Natural killer cell (primary cell): ENCODE data around the gene TADA2A. TPM values are rescaled to one million over a fixed set of nuclear protein-coding genes. Genes with fewer than 3 reads are reported as not detected.
"Not testable (repeated sequence)": the region's sequence is repeated elsewhere in the genome, so short reads cannot be mapped to it uniquely, and the experiment has no call there.

Experiments
- ATAC-seq, 3 donors: fragments of 150-1000 bp in 2 of 3; fragments of 200-7000 bp in 1 of 3; cut with Tn5 transposase; 1 replicate in 1 of 3; 2 replicates in 2 of 3; pipeline ENCODE4 v1.10.0; 2021; ENCODE audit warnings: mild to moderate bottlenecking in 2 of 3, moderate library complexity in 2 of 3
- DNase-seq, 2 donors: peaks; one replicate each; pipeline versions ENCODE4 v3.0.0 to v3.0.0-alpha.2; 2013 to 2021; ENCODE audit warnings: mixed read lengths in 1 of 2
- H3K27ac ChIP-seq: one replicate; pipeline ENCODE4 v1.5.1; 2013; ENCODE audit warnings: mild to moderate bottlenecking, low read length
- H3K27me3 ChIP-seq: one replicate; pipeline ENCODE4 v1.6.1; 2013; ENCODE audit warnings: low read length; ENCODE audit not compliant: control insufficient read depth, insufficient read depth
- H3K36me3 ChIP-seq: one replicate; pipeline ENCODE4 v1.6.1; 2013; ENCODE audit warnings: low read length; ENCODE audit not compliant: control insufficient read depth, insufficient read depth
- H3K4me1 ChIP-seq: one replicate; pipeline ENCODE4 v1.6.1; 2013; ENCODE audit warnings: low read length; ENCODE audit not compliant: control insufficient read depth, insufficient read depth
- H3K4me3 ChIP-seq: one replicate; pipeline ENCODE4 v1.5.1; 2013; ENCODE audit warnings: low read length
- H3K9me3 ChIP-seq: one replicate; pipeline ENCODE4 v1.6.1; 2013; ENCODE audit warnings: low read length; ENCODE audit not compliant: control insufficient read depth, insufficient read depth
- H3K27ac Mint-ChIP-seq, 2 donors: one replicate each; pipeline ENCODE4 v1.8.0; 2022; ENCODE audit warnings: mild to moderate bottlenecking in 2 of 2, mixed read lengths in 2 of 2, moderate library complexity in 1 of 2
- H3K27me3 Mint-ChIP-seq, 2 donors: one replicate each; pipeline ENCODE4 v1.8.0; 2022; ENCODE audit warnings: low read depth in 2 of 2, mixed read lengths in 2 of 2
- H3K36me3 Mint-ChIP-seq: one replicate; pipeline ENCODE4 v1.8.0; 2022; ENCODE audit warnings: mixed read lengths
- H3K4me1 Mint-ChIP-seq, 2 donors: one replicate each; pipeline ENCODE4 v1.8.0; 2022; ENCODE audit warnings: mixed read lengths in 2 of 2
- H3K4me3 Mint-ChIP-seq: one replicate; pipeline ENCODE4 v1.8.0; 2022; ENCODE audit warnings: mild to moderate bottlenecking, moderate library complexity, mixed read lengths
- H3K9me3 Mint-ChIP-seq, 2 donors: one replicate each; pipeline ENCODE4 v1.8.0; 2022; ENCODE audit warnings: mixed read lengths in 2 of 2
- WGBS: methylation state at CpG from one replicate; pipeline ENCODE4 v1.1.7; 2013; ENCODE audit warnings: missing lambda C conversion rate; ENCODE audit not compliant: insufficient coverage; 5-methylcytosine and 5-hydroxymethylcytosine counted together
- intact Hi-C: fragments of 100-400 bp; cut with micrococcal nuclease; formaldehyde crosslinking; loops from one replicate; pipeline ENCODE4 v1.14.2; 2022
- total RNA-seq, 4 donors: library from RNA; stranded (reverse); fragments of 120-200 nt in 1 of 4; gene quantifications; one replicate each; pipeline versions ENCODE4 v1.2.3 to v1.2.4, GENCODE V29; 2013 to 2022
- TF ChIP-seq, protein P1 (sequence below): fragments of 200-600 bp; IDR thresholded peaks from one replicate; pipeline ENCODE4 v1.8.0; 2022; ENCODE audit warnings: antibody characterized with exemption

The TADA2A gene
- total RNA-seq, 3 donors from 2014 or later (not counting 1 experiment from before 2014, with no cell fraction given): 14.8 to 28.1 (median 26.7) TPM

DNA sequence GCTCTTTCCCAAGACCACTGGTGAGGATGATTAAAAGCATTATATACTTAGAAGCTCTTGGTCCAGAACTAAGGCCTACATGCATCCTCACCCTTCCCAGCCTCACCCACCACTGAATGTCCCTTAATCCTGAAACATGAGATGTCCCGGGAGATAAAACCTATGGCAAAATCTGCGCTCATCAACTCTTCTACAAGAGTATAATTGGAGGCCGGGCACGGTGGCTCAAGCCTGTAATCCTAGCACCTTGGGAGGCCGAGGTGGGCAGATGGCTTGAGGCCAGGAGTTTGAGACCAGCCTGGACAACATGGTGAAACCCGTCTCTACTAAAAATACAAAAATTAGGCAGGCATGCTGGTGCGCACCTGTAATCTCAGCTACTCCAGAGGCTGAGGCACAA, 13.3 kb upstream of the TADA2A start:
- Histone ChIP-seq H3K9me3 (no peaks in the 10 kb centered on the region), H3K27me3 (no peaks in the 10 kb centered on the region), H3K36me3 (no peaks in the 10 kb centered on the region), H3K27ac (no peak overlapping the region), H3K4me3 (no peak overlapping the region), H3K4me1 (no peaks in the 10 kb centered on the region)
- intact Hi-C loops: no loop called here
- Mint-ChIP-seq H3K9me3 (no peaks in the 10 kb centered on the region), H3K36me3 (no peaks in the 10 kb centered on the region), H3K27ac (no peak overlapping the region), H3K4me3 (no peak overlapping the region), H3K27me3 (no peaks in the 10 kb centered on the region), H3K4me1 (peaks cover 4 to 12% of the 10 kb centered on the region in 2 donors)
- TF ChIP-seq, protein P1, sequence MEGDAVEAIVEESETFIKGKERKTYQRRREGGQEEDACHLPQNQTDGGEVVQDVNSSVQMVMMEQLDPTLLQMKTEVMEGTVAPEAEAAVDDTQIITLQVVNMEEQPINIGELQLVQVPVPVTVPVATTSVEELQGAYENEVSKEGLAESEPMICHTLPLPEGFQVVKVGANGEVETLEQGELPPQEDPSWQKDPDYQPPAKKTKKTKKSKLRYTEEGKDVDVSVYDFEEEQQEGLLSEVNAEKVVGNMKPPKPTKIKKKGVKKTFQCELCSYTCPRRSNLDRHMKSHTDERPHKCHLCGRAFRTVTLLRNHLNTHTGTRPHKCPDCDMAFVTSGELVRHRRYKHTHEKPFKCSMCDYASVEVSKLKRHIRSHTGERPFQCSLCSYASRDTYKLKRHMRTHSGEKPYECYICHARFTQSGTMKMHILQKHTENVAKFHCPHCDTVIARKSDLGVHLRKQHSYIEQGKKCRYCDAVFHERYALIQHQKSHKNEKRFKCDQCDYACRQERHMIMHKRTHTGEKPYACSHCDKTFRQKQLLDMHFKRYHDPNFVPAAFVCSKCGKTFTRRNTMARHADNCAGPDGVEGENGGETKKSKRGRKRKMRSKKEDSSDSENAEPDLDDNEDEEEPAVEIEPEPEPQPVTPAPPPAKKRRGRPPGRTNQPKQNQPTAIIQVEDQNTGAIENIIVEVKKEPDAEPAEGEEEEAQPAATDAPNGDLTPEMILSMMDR: no peak
- ATAC-seq (no peak), DNase-seq (no peak)
- 95% methylated on average over 7 of the region's 7 CpGs for WGBS

DNA sequence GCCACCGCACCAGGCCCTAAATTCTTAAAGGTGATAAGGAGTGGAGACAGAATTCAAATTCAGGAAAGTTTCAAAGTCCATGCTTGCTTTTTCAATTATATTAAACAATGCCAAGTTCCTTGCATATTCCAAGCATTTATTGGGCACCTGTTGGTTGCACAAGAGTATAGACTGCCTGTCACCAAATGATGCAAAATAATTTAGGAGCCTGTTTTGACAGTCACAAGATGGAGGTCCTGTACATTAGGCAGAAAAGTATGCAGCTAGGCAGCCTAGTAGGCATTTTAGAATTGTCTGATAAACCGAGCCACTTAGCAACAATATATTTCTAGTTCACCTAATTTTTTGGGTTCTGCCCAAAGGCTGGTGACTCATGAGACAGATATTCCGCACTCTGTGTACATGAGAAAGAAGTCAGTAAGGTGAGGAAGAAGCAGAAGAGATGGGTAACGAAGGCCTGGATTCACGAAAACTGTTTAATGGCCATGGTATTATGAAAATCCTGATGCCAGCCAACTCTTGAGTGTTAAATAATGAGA, 7.4 kb upstream of the TADA2A start:
- peaks cover 4% of the 10 kb centered on the region in 2 donors for H3K4me1 Mint-ChIP-seq
- Histone ChIP-seq H3K4me1 (no peaks in the 10 kb centered on the region), H3K4me3 (no peak overlapping the region), H3K9me3 (no peaks in the 10 kb centered on the region), H3K36me3 (no peaks in the 10 kb centered on the region), H3K27ac (no peak overlapping the region), H3K27me3 (no peaks in the 10 kb centered on the region)
- DNase-seq: no peak
- no peak for ATAC-seq
- no peaks in the 10 kb centered on the region for H3K27me3 Mint-ChIP-seq
- H3K27ac Mint-ChIP-seq: no peak overlapping the region
- no peaks in the 10 kb centered on the region for H3K36me3 Mint-ChIP-seq
- TF ChIP-seq, protein P1: no peak
- no peaks in the 10 kb centered on the region for H3K9me3 Mint-ChIP-seq
- intact Hi-C loops: no loop called here
- no peak overlapping the region for H3K4me3 Mint-ChIP-seq
- WGBS: 98% methylated on average over 5 of the region's 5 CpGs

DNA sequence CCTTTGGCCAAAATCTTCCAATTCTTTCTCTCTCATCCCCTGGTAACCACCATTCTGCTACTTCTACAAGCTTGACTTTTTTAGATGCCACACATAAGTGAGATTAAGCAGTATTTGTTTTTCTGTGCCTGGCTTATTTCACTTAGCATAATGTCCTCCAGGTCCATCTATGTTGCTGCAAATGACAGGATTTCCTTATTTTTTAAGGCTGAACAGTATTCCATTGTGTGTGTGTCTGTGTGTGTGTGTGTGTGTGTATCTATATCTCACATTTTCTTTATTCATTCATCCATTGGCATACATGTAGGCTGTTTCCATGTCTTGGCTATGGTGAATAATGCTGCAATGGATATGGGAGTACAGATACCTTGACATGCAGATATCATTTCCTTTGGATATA, 6.2 kb upstream of the TADA2A start:
- intact Hi-C loops: no loop called here
- no peaks in the 10 kb centered on the region for H3K9me3 Mint-ChIP-seq
- ATAC-seq (no peak), DNase-seq (no peak)
- H3K36me3 ChIP-seq: no peaks in the 10 kb centered on the region
- H3K9me3 ChIP-seq: no peaks in the 10 kb centered on the region
- no peaks in the 10 kb centered on the region for H3K36me3 Mint-ChIP-seq
- no peak overlapping the region for H3K4me3 ChIP-seq
- no peaks in the 10 kb centered on the region for H3K27me3 ChIP-seq
- H3K4me3 Mint-ChIP-seq: no peak overlapping the region
- H3K27me3 Mint-ChIP-seq: no peaks in the 10 kb centered on the region
- no peak overlapping the region for H3K27ac ChIP-seq
- H3K4me1 Mint-ChIP-seq: peaks cover 4 to 11% of the 10 kb centered on the region in 2 donors
- H3K4me1 ChIP-seq: peaks cover 2% of the 10 kb centered on the region
- TF ChIP-seq, protein P1: no peak
- no peak overlapping the region for H3K27ac Mint-ChIP-seq

DNA sequence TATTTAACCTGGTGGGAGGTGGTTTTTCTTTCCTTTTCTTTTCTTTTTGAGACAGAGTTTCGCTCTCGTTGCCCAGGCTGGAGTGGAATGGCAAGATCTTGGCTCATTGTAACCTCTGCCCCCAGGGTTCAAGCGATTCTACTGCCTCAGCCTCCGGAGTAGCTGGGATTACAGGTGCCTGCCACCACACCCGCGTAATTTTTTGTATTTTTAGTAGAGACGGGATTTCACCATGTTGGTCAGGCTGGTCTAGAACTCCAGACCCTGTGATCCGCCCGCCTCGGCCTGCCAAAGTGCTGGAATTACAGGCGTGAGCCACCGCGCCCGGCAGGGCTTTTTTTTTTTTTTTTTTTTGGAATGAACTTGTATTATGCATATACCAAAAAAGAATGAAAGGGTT, 1.2 kb upstream of the TADA2A start:
- intact Hi-C loops, H3K27me3 ChIP-seq, DNase-seq, H3K4me3 ChIP-seq, ATAC-seq, H3K9me3 ChIP-seq, H3K36me3 Mint-ChIP-seq, H3K36me3 ChIP-seq, H3K27ac ChIP-seq, H3K9me3 Mint-ChIP-seq, H3K27me3 Mint-ChIP-seq: not testable (repeated sequence)
- Mint-ChIP-seq H3K4me3 (peak overlapping the region; percentile 95), H3K4me1 (peaks cover 9 to 17% of the 10 kb centered on the region in 2 donors), H3K27ac (peak overlapping the region; percentile 87 to 91)
- WGBS: 87% methylated on average over 12 of the region's 14 CpGs
- peaks cover 19% of the 10 kb centered on the region for H3K4me1 ChIP-seq
